Activated T-cell treated with anti-CD3 and anti-CD28 coated beads for 24 hours (primary cell): ENCODE data around the gene ZBTB1.

Experiments used
- DNase-seq: peaks from one replicate; pipeline ENCODE4 v3.0.0-alpha.2; 2020; ENCODE audit warnings: low read depth

Gene ZBTB1, protein sequence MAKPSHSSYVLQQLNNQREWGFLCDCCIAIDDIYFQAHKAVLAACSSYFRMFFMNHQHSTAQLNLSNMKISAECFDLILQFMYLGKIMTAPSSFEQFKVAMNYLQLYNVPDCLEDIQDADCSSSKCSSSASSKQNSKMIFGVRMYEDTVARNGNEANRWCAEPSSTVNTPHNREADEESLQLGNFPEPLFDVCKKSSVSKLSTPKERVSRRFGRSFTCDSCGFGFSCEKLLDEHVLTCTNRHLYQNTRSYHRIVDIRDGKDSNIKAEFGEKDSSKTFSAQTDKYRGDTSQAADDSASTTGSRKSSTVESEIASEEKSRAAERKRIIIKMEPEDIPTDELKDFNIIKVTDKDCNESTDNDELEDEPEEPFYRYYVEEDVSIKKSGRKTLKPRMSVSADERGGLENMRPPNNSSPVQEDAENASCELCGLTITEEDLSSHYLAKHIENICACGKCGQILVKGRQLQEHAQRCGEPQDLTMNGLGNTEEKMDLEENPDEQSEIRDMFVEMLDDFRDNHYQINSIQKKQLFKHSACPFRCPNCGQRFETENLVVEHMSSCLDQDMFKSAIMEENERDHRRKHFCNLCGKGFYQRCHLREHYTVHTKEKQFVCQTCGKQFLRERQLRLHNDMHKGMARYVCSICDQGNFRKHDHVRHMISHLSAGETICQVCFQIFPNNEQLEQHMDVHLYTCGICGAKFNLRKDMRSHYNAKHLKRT

GRCh38 chr14:64504310-64504896 is at the start of gene ZBTB1:
Gene ZBTB1 (plus strand): TSS chr14:64504770. CDS start chr14:64521505, 16,735 bp downstream.
- DNase-seq = peak; percentile 81

DNA sequence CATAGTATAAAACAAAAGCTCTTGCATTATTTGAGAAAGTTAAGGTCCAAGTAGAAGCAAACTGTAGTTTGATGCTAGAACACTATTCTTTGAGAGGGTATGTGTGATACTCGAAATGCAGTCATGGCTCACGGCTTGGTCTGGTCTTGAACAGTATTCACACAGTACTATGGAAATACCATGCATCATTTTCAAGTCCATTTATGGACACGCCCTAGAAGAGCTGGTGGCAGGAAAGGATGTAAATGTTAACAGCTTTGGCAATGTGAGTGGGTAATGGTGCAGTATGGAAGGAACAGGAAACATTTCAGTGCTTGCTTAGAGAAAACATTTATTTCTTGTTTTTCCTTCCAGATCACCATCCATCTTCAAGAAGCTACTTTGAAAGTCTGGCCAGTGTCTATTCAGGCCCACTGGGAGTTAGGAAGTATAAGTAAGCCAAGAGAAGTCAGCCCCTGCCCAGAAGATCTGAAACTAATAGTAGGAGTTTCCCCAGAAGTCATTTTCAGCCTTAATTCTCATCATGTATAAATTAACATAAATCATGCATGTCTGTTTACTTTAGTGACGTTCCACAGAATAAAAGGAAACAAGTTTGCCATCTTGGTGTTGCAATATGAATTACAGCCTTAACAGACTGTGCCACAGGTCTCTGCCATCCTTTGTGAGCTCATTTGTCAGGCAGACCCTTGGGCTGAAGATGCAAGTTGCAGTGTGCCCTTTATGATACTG is 45.0 kb upstream of the ZBTB1 start:
- no peak for DNase-seq

GRCh38 chr14:64461221-64461620 is 43.3 kb upstream of the ZBTB1 start:
- no peak for DNase-seq

DNA sequence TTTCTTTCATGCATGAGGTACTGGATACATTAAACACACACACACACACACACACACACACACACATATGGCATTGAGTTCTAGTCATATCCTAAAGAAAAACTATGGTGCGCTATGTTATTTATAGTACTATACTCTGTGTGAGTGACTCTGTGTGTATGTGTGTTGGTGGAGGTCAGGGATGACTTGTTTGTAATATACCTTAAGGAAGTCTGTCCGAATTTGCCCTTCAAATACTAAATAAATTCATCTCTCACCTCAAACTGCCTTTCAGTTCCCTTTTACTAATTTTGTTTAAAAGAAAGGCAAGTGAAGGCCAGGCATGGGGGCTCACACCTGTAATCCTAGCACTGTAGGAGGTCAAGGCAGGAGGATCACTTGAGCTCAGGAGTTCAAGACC is 41.4 kb upstream of the ZBTB1 start:
- DNase-seq = no peak

DNA sequence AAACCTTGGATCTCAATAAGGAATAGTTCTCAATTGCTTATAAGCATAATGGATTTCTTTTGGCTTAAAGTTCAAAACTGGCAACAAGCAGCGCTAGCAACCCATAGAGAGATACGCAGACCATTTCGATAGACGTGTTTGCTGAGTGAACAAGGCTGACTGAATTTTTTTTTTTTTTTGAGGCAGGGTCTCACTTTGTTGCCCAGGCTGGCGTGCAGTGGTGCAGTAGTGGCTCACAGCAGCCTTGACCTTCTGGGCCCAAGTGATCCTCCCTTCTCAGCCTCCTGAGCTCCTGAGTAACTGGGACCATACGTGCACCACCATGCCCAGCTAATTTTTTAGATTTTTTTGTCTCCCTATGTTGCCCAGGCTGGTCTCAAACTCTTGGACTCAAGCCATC is 40.7 kb upstream of the ZBTB1 start:
- DNase-seq = no peak

DNA sequence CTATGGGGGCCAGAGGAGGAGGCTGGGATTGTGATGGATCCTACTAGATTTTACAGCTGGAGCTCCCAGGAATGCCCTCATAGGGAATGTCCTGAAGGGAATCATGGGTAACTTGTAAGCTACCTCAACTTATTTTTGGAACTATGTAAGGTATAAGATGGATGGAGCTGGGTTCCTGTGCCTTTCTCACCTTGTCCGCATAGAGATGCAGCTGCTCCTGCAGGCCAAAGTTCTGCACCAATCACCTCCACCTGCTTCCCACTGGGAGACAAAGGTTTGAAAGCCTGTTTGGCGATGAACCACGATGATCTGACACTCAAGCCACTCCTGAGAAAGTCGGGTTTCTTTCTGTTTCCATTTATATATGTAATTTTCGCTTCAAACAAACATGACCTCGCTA is 39.9 kb upstream of the ZBTB1 start:
- no peak for DNase-seq

DNA sequence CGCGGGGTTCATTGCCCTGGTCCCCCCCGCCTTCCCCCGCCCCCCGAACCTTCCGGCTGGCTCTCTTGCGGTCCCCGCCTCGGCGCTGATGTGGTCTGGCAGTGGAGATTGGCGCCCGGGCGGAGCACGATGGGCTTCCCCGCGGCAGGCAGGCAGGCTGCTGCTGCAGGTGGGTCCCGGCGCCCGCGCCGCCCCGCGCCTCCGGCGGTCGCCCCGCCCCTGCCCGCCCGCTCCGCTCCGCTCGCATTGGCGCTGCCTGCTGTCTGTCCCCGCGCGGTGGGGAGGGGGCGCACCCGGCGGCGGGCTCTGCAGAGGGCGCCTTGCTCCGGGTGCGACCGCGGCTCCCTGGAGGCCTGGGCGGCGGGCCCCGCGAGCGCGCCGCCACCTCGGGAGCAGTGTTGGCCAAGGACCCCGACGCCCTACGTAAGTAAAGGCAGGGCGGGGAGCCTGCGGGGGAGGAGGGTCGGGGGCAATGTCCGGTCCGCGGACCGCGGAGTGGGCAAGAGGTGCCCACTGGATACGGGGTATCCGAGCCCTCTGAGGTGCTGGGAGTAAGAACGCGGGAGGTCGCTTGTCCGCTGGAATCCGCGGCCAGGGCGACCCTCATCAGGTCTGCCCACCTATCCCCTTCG is 39.3 kb upstream of the ZBTB1 start, which contains the start of gene AKAP5:
AKAP5 (plus strand) TSS at position 309 of the 632 bp plus-strand sequence. CDS start 2,896 bp downstream, outside the sequence.
- peak; percentile 41 for DNase-seq

DNA sequence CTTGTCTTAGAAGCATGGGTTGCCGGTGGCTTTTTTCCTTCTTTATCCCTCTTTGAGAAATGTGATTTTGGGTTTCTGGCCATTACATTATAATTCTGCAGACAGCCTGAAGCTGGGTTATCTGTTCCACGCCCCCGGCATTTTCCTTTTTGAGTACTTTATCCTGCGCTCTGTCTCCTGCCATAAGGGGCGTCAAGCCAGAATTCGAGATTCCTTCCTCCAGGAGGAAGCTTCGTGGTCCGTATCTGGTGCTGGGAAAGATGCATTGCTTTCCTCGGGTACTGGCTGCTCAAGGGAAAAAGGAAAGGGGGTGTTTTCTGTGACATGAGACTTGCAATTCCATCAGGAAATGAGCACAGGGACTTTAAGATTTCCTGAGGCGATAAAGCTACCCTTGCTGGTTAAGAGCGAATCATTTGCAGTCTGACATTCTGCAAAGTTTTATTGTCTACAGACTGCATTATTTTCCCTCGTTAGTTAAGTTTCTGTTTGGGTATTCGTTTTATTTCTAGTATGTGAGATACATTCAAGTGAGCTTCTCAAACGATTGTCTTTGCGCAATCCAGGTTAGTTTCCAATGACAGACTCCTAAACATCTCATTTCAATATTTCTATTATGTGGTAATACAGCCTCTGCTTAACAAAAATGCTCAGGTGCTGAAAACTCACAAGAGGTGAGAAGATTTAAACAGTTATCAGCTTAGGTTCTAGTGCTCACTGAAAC is 38.6 kb upstream of the ZBTB1 start:
- no peak for DNase-seq

DNA sequence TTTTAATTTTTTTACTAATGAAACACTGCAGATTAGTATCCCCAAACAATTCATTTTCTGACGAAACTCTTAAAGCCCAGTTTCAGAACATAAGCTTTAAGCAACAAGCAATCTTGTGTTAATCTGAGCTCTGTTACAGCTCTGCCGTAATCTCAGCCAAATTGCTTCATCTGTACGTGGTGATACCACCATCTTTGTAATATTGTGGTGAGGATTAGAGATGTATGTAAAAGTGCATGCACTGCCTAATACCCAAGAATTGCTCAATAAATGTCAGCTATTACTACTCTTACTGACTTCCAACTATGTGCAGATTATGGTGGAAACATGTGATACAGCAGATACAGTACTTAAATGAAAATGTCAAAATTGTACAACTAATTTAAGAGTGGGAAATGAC is 37.5 kb upstream of the ZBTB1 start:
- DNase-seq = no peak

- DNase-seq = no peak
Observed at GRCh38 chr14:64467566-64467965, 37.0 kb upstream of the ZBTB1 start.

GRCh38 chr14:64468451-64468850 is 36.1 kb upstream of the ZBTB1 start:
- DNase-seq = no peak

DNA sequence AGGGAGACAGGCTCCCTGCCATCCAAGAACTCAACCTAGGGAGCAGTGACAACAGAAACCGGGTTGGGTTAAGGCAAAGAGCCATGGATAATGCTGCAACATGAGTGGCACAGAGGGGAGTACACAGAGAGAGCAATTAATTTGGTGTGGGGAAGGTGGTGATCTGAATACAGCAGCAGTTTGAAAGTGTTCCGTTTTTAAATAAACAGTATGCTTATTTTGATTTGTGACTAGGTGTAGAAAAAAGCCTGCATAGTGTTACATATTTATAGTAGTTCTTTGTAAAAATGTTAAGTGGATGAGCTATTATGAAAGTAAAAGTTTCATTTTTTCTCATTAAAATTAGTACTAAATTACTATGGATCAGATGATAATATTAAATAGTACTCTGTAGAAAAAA is 30.5 kb upstream of the ZBTB1 start:
- DNase-seq = no peak

- no peak for DNase-seq
Observed at GRCh38 chr14:64474698-64475097, 29.9 kb upstream of the ZBTB1 start.

DNA sequence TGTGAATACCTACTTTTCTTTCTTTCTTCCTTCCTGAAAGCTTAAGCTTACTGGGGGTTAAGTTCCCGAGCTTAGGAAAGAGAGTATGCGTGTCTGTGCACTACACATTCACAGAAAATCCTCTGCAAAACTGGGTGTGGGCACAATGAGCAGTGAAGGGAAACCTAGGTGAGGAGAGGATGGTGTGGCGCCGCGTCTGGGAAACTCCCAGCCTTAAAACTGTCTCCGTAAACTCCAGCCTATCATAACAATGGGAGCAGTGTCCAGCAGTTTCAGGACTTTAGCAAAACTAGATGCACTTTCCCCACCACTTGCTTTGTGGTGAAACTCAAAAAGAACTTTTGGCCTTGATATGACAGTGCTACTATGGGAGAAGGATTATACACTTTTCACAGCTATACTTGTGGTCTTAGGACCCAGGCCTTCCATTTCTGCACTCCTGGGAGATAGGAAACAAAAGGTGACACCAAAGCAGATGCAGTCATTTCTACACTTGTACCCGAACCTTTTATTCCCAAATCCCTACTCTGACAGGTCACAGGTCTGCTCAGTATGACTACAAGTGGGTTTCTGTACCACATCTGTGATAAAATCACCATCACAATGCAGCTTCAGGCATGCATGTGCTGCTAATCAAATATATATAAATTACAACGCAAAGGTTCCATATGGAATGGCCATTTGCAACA is 28.8 kb upstream of the ZBTB1 start:
- DNase-seq = no peak

GRCh38 chr14:64476438-64476837 is 28.1 kb upstream of the ZBTB1 start:
- DNase-seq = no peak

DNA sequence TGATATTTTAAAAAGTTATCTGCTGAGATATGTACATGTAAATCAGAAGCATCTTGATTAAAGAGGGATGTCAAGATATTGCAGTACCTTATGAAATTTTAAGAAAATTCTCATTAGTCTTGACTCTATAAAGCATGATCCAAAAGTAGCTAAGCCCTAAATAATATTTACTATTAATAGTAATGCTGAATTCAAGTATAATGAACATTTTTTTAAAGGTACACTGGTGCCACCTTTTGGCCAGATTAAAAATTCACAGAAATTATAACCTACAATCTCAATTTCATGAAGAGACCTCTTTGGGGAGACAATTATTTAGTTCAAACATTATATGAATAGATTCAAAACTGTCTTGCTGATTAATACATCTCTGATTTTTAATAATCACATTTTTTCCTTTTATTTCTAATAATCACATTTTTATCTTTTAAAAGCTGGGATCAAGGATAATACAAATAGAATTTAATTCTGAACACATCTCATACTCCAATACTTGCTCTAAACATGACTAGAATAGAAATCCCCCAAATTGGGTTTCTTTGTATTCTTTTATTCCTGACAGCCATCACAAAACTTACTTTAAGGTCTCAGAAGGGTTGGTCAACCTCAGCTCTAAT is 25.8 kb upstream of the ZBTB1 start:
- no peak for DNase-seq

GRCh38 chr14:64488590-64489099 is 15.9 kb upstream of the ZBTB1 start:
- no peak for DNase-seq

- DNase-seq = no peak
Observed at GRCh38 chr14:64491637-64492036, 12.9 kb upstream of the ZBTB1 start.

DNA sequence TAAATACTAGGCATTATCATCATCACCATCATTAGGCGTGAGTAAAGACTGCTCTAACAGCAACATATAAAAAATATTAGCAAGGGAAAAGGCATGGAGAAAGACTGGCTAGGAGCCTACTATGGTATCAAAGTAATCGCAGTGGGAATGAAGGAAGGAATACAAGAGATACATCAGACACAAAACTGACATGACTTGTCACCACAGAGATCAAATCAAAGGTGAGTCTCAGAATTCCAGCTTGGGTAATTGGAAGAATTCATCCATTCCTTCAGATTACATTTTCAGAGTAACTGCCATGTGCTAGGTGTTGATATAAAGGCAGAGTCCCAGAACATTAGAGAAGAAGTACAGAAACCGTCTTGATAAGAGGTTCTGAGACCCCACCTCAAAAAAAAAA is 11.1 kb upstream of the ZBTB1 start:
- no peak for DNase-seq

- no peak for DNase-seq
Observed at GRCh38 chr14:64495252-64495651, 9.3 kb upstream of the ZBTB1 start.
